ENCODE results near the gene KIF26A. TPM values are rescaled to one million over a fixed set of nuclear protein-coding genes. Genes with fewer than 3 reads are reported as not detected.

Gene KIF26A
- total and polyA plus RNA-seq, 2 of the 13 experiments (the other 11 are each of a cell fraction or from before 2014, with no cell fraction given) = not detected

GRCh38 chr14:104221071-104221625 lies 82.8 kb downstream of the KIF26A start:
- no TSS peak for BruUV-seq (replicated peaks)
- Histone ChIP-seq H3K4me1 (ENCODE audit: insufficient read depth, low read length) (peaks cover 10% of the 10 kb centered on the region), H3K9me3 (ENCODE audit: low read length) (no peaks in the 10 kb centered on the region), H3K36me3 (replicated peaks in 1 of 2; ENCODE audit: control insufficient read depth in 1 of 2, insufficient read depth in 2 of 2, low read length in 2 of 2) (no peaks in the 10 kb centered on the region), H3K79me2 (ENCODE audit: insufficient read depth, low read length) (no peaks in the 10 kb centered on the region), H3K27me3 (ENCODE audit: control insufficient read depth in 1 of 2, insufficient read depth in 2 of 2, low read length in 2 of 2) (peaks cover 2 to 33% of the 10 kb centered on the region in 2 experiments; a peak in 4 of 5 replicates), H2AFZ (ENCODE audit: low read length) (no peak overlapping the region), H3K9ac (ENCODE audit: insufficient read depth, low read depth, low read length) (no peak overlapping the region), H4K20me1 (ENCODE audit: insufficient read depth, low read length) (no peaks in the 10 kb centered on the region), H3K27ac (ENCODE audit: extremely low read length, insufficient read depth, low read length) (no peak overlapping the region), H3K4me2 (ENCODE audit: low read depth, low read length) (no peak overlapping the region), H3K4me3 (replicated peaks in 1 of 3; ENCODE audit: insufficient read depth in 1 of 3, low read depth in 2 of 3, low read length in 3 of 3) (no peak overlapping the region)
- intact Hi-C loops (cut with micrococcal nuclease; ENCODE audit: unreplicated experiment) (no loop called here), in situ Hi-C loops (cut with HindIII; ENCODE audit: extremely low pct_ligation_motif_present, low pct_unique_long_range_greater_than_20kb) (no loop called here)
- CTCF ChIA-PET (ENCODE audit: low intra/inter-chr PET ratio, low total read pairs) = no interaction called here
- DNase-seq (ENCODE audit: low spot score) (no peak), ATAC-seq (no peak), FAIRE-seq (no peak)
- WGBS (ENCODE audit: low lambda C conversion rate) = 21% methylated on average over 11 of the region's 14 CpGs
- no peak for TF ChIP-seq THAP7 (CRISPR knock-in tag; IDR thresholded peaks at IDR 0.05)
- TF ChIP-seq, protein P1, sequence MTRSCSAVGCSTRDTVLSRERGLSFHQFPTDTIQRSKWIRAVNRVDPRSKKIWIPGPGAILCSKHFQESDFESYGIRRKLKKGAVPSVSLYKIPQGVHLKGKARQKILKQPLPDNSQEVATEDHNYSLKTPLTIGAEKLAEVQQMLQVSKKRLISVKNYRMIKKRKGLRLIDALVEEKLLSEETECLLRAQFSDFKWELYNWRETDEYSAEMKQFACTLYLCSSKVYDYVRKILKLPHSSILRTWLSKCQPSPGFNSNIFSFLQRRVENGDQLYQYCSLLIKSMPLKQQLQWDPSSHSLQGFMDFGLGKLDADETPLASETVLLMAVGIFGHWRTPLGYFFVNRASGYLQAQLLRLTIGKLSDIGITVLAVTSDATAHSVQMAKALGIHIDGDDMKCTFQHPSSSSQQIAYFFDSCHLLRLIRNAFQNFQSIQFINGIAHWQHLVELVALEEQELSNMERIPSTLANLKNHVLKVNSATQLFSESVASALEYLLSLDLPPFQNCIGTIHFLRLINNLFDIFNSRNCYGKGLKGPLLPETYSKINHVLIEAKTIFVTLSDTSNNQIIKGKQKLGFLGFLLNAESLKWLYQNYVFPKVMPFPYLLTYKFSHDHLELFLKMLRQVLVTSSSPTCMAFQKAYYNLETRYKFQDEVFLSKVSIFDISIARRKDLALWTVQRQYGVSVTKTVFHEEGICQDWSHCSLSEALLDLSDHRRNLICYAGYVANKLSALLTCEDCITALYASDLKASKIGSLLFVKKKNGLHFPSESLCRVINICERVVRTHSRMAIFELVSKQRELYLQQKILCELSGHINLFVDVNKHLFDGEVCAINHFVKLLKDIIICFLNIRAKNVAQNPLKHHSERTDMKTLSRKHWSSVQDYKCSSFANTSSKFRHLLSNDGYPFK (CRISPR knock-in tag; IDR thresholded peaks at IDR 0.05; ENCODE audit: borderline replicate concordance) = no peak
- TF ChIP-seq, protein P2, sequence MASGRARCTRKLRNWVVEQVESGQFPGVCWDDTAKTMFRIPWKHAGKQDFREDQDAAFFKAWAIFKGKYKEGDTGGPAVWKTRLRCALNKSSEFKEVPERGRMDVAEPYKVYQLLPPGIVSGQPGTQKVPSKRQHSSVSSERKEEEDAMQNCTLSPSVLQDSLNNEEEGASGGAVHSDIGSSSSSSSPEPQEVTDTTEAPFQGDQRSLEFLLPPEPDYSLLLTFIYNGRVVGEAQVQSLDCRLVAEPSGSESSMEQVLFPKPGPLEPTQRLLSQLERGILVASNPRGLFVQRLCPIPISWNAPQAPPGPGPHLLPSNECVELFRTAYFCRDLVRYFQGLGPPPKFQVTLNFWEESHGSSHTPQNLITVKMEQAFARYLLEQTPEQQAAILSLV (CRISPR knock-in tag; IDR thresholded peaks at IDR 0.05; ENCODE audit: borderline replicate concordance) = no peak
- no peak for TF ChIP-seq GATA4 (IDR thresholded peaks at IDR 0.05; ENCODE audit: borderline replicate concordance, low read depth)
- TF ChIP-seq YY1 (IDR thresholded peaks at IDR 0.05; ENCODE audit: insufficient read depth, insufficient replicate concordance, low read depth, low read length) = no peak
- TF ChIP-seq ATF1 (CRISPR knock-in tag; IDR thresholded peaks at IDR 0.05) = no peak
- TF ChIP-seq MBNL3 (CRISPR knock-in tag; conservative IDR thresholded peaks at IDR 0.05) = no peak
- no peak for TF ChIP-seq SUZ12 (IDR thresholded peaks at IDR 0.05; ENCODE audit: low read depth, low read length)
- TF ChIP-seq ZNF326 (CRISPR knock-in tag; IDR thresholded peaks at IDR 0.05; ENCODE audit: borderline replicate concordance) = no peak
- no peak for TF ChIP-seq ZNF720 (CRISPR knock-in tag; IDR thresholded peaks at IDR 0.05)
- TF ChIP-seq TARDBP (CRISPR knock-in tag; IDR thresholded peaks at IDR 0.05) = no peak
- TF ChIP-seq, protein P3, sequence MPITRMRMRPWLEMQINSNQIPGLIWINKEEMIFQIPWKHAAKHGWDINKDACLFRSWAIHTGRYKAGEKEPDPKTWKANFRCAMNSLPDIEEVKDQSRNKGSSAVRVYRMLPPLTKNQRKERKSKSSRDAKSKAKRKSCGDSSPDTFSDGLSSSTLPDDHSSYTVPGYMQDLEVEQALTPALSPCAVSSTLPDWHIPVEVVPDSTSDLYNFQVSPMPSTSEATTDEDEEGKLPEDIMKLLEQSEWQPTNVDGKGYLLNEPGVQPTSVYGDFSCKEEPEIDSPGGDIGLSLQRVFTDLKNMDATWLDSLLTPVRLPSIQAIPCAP (CRISPR knock-in tag; IDR thresholded peaks at IDR 0.05; ENCODE audit: low read depth) = no peak
- POLR2A ChIA-PET = no interaction called here

Data from HepG2 (cell line).